Rectal smooth muscle tissue (tissue), 1 donor: ENCODE data around the gene PIAS3.
A peak's percentile ranks its signal among the peaks of the same experiment; 100 is the strongest.

Experiments
- H3K27ac ChIP-seq: one replicate; pipeline ENCODE4 v1.7.0; 2013; ENCODE audit warnings: low read depth, low read length, inconsistent platforms
- H3K27me3 ChIP-seq: one replicate; pipeline ENCODE4 v1.7.0; 2013; ENCODE audit warnings: low read length; ENCODE audit not compliant: control insufficient read depth, insufficient read depth
- H3K36me3 ChIP-seq: one replicate; pipeline ENCODE4 v1.7.0; 2013; ENCODE audit warnings: low read length; ENCODE audit not compliant: control insufficient read depth, insufficient read depth
- H3K4me1 ChIP-seq: one replicate; pipeline ENCODE4 v1.7.0; 2013; ENCODE audit warnings: low read length; ENCODE audit not compliant: control insufficient read depth, insufficient read depth
- H3K4me3 ChIP-seq: one replicate; pipeline ENCODE4 v1.7.0; 2013; ENCODE audit warnings: low read length
- H3K9ac ChIP-seq: one replicate; pipeline ENCODE4 v1.7.0; 2013; ENCODE audit warnings: low read length

The PIAS3 gene

DNA sequence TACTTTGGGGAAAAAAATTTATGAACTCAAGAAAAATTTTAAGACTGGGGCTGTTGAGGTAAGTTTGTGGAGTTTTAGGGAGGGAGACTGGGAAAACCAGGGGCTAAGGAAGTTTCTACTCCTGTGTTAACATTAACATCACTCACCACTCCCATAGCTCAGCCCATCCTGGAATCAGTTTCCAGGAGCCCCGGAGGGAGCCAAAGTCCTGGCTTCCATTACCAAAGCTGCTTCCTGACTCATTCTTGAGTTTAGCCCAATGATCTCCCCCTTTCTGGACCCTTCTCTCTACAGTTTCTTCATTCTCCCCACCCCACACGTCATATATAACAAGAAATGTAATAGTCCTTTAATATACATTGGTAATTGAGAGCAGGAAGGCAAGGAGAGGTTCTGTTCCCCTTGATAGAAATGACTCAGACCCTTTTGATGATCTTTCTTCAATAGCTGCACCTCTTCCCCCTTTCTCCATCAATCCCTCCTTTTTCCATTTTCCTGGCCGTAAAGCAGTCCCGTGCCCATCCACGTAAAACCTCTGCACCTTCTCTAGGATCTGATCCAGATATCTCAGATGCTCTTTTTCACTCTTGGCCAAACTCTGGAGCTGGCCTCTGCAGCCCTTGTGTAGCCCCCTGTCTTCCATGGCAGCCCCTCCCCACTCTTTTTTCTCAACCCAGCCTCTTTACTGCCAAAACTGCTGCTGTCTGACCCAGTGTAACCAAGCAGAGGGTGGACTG, 4.6 kb upstream of the PIAS3 start:
- Histone ChIP-seq H3K36me3 (no peaks in the 10 kb centered on the region), H3K9ac (no peak overlapping the region), H3K4me3 (no peak overlapping the region), H3K27ac (no peak overlapping the region), H3K4me1 (peaks cover 5% of the 10 kb centered on the region), H3K27me3 (no peaks in the 10 kb centered on the region)

DNA sequence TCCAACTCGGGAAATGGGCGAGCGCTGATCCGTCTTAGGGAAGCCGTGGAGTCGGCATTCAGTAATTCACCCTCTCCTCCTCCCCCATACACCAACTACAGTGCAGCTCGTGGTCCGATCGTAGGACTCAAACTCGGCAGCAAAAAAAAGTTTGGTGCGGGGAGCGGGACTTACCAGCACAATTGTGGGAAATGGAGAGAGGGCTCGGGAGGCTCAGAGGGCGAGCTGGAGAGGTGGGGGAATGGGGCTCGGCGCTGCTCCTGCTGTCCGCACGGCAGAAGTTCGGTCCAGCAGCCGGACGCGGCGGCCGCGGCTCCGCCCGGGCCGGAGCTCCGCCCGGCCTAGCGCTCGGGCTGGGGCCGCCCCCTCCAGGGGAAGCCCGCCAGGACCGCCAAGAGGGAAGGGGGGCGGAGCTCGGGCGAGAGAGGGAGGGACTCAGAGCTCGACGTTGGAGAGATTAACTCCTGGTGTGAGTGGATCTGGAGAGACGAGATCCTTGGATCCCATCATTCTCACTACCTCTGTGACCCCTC, 676 bp upstream of the PIAS3 start:
- H3K27me3 ChIP-seq, result no peaks in the 10 kb centered on the region
- peaks cover 16% of the 10 kb centered on the region for H3K36me3 ChIP-seq
- H3K9ac ChIP-seq, result peak overlapping the region; percentile 58
- peaks cover 9% of the 10 kb centered on the region for H3K4me1 ChIP-seq
- peak overlapping the region; percentile 82 for H3K4me3 ChIP-seq
- peak overlapping the region; percentile 86 for H3K27ac ChIP-seq

DNA sequence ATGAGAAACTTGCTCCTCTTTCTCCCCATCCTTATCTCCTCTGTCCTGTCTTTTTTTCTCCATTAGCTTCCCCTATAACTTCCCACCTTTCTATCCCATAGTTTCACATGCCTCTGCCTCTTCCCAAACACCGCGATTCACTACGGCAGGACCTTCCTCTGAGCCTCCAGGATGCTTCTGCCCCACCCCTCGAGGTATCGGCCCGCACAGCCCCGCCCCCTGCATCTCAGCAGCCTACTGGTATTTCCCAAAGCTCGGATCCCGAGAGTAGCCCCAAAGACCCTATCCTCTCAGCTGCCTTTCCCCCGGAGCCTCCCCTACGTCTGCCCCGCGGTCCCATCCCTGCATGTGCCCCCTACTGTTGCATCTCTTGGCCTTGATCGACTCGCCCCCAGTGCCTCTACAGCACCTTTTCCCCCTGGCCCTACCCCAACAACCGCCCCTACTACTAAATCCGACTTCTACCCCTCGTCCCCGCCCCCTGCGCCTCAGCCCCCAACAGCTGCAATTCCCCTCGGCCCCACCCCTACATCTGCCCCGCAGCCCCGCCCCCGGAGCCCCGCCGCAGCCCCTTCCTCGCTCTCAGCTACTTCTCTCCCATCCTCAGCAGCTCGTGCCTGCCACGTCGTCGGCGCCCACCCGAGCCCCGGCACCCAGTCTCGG, 512 bp downstream of the PIAS3 start:
- Histone ChIP-seq H3K27me3 (no peaks in the 10 kb centered on the region), H3K27ac (peak overlapping the region; percentile 86), H3K36me3 (peaks cover 27% of the 10 kb centered on the region), H3K4me1 (peaks cover 9% of the 10 kb centered on the region), H3K9ac (peak overlapping the region; percentile 51), H3K4me3 (peak overlapping the region; percentile 92)

DNA sequence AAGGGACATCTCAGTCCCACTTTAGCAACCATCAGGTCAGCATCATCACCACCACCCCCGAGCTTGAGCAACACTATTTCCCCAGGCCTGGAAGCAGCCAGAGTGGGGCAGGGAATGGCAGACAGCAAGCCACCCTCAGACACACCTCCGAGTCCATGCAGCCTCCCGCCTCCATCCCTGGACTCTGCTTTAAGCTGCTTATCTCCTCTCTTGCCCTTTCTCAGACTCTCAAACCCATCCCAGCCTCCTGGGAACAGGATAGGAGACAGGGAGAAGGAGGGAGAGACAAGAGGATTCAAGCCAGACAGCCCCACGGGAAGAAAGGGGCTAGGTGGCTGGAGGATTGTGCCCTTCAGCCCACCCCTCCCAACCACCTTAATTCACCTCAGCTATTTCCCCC, 1.7 kb downstream of the PIAS3 start:
- H3K4me1 ChIP-seq, result peaks cover 9% of the 10 kb centered on the region
- no peak overlapping the region for H3K9ac ChIP-seq
- peaks cover 28% of the 10 kb centered on the region for H3K36me3 ChIP-seq
- H3K27me3 ChIP-seq, result no peaks in the 10 kb centered on the region
- peak overlapping the region; percentile 20 for H3K4me3 ChIP-seq
- no peak overlapping the region for H3K27ac ChIP-seq

DNA sequence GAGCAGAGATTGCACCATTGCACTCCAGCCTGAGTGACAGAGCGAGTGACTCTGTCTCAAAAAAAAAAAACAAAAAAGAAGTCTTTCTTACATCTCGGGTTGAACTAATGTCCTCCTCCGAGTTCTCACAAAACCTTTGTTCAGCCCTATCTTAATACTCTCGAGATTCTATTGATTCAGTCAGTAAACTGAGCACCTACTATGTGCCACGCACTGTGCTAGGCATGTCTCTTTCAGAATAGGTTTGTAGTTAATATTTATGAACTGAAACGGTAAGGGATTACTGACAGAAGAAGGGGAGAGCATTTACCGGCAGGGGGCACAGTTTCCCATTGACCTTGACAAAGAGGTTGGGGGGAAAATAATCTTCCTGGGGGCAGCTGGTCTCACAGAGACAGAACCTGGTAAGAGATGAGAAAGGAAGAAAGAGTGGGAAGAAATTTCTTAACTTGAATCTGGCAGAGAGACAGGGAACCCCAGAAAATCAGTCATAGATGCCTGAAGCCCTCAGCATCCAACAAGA, 3.4 kb downstream of the PIAS3 start:
- no peak overlapping the region for H3K27ac ChIP-seq
- no peak overlapping the region for H3K4me3 ChIP-seq
- H3K9ac ChIP-seq, result no peak overlapping the region
- H3K36me3 ChIP-seq, result peaks cover 36% of the 10 kb centered on the region
- no peaks in the 10 kb centered on the region for H3K27me3 ChIP-seq
- peaks cover 9% of the 10 kb centered on the region for H3K4me1 ChIP-seq

DNA sequence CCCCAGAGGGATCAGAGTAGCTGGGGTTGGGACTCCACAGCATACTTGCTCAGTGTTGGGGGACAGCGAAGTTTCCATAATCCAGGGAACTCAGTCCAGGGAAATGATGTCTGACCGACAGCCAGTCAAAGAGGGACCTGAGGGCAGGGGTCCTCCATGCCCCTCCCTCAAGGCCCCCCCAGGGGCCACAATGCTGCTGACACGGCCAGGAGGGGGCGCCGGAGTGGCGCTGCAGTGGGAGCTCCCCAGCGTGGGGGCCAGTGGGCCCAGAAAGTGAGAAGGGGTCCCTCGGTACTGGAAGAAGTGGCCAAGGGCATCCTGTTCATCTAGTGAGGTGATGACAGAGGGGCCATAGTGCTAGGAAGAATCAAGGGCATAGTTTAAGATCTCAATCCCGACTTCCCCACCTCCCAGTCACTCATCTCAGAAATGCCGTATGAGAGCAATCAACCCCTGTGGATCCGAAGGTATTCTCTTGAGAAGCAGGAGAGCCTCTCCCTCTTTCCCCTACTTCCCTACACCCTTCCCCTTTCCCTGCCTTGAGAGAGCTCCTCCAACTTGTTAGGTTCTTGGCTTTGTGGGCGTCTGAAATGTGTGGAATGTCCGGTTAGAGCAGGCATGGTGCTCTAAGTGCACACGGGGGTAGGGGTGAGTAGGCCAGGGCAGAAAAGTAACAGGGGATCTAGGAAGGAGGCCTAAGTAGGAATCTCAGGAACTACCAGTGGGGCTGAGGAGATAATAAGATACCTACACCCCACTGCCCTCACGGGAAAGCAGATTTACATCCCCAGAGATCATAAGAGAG, 9.3 kb downstream of the PIAS3 start:
- Histone ChIP-seq H3K27me3 (no peaks in the 10 kb centered on the region), H3K4me1 (no peaks in the 10 kb centered on the region), H3K4me3 (no peak overlapping the region), H3K27ac (no peak overlapping the region), H3K9ac (no peak overlapping the region), H3K36me3 (peaks cover 33% of the 10 kb centered on the region)

DNA sequence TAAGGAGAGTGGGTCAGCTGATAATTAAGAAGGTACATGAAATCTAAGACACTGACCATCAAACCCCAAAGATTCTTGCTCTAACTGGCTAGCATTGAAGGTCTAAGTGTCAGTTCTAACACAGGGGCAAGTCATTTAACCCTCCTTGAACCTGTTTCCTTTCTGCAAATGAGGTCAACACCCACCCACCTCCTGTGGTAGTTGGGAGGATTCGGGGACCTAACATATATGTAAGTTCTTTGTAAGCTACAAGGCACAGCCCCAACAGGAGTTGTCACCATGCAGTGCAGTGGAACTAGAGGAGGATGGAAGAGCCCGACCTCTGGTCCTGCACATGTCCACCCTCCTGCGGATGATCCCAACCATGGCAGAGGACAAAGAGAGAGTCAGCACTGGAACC, 11.1 kb downstream of the PIAS3 start:
- H3K27me3 ChIP-seq, result no peaks in the 10 kb centered on the region
- no peak overlapping the region for H3K27ac ChIP-seq
- H3K4me1 ChIP-seq, result no peaks in the 10 kb centered on the region
- H3K9ac ChIP-seq, result no peak overlapping the region
- no peak overlapping the region for H3K4me3 ChIP-seq
- peaks cover 23% of the 10 kb centered on the region for H3K36me3 ChIP-seq

DNA sequence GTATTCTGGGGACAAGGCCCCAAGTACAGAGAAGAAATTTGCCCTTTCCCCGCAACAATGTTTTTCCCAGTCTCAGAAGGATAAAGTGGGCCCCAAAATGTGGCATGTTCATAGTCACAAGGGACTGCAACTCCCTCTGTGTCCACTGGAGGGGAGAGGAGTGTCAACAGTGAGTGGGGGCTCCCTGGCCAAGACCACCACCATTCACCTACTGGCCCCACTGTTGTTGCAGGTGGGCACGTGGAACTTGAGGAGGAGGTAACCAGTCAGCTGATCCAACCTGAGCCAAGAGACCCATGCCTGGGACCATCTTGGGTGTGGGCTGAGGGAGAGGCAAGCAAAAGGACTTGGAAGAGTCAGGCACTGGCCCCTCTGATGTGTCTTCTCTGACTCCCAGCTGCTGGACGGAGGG, 12.7 kb downstream of the PIAS3 start:
- Histone ChIP-seq H3K27me3 (no peaks in the 10 kb centered on the region), H3K4me1 (no peaks in the 10 kb centered on the region), H3K4me3 (peak overlapping the region; percentile 62), H3K9ac (no peak overlapping the region), H3K27ac (peak overlapping the region; percentile 53), H3K36me3 (peaks cover 23% of the 10 kb centered on the region)

DNA sequence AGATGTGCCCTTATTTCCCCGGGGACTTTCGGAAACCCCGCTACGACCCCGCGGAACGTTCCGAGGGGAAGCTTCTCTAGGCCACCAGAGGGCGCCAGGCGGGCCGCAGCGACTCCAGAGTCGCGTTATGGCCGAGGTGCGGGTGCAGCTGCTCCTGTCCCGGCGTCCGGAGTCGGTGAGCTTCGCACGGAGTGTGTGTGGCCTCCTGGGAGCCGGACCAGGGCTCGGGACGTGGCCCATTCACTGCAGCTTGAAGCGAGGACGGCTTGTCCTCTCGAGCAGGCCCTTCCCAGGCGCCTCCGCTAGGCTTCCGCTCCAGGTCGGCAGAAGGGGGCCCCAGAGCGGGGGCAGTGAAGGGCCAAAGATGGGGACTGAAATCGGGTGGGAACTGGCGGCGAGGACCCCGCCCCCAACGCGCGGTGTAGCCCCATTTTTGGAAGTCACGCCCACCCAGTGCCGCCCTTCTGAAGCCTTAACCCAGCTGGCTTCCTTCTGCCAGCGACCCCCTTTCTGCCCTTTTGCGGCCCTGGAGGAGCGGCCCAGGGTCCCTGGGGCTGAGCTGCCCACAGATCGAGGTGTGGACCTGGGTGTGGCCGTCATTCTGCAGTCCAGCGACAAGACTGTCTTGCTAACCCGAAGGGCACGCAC, 13.2 kb downstream of the PIAS3 start, which contains the start of gene NUDT17:
Gene NUDT17 (plus strand): TSS at position 117 of the 648 bp plus-strand sequence. CDS start 11 bp downstream, at position 128.
- Histone ChIP-seq H3K36me3 (peaks cover 26% of the 10 kb centered on the region), H3K27ac (peak within 1 kb of the TSS; percentile 53), H3K9ac (peak within 1 kb of the TSS; percentile 28), H3K4me3 (peak within 1 kb of the TSS; percentile 62), H3K27me3 (no peaks in the 10 kb centered on the region), H3K4me1 (no peaks in the 10 kb centered on the region)

DNA sequence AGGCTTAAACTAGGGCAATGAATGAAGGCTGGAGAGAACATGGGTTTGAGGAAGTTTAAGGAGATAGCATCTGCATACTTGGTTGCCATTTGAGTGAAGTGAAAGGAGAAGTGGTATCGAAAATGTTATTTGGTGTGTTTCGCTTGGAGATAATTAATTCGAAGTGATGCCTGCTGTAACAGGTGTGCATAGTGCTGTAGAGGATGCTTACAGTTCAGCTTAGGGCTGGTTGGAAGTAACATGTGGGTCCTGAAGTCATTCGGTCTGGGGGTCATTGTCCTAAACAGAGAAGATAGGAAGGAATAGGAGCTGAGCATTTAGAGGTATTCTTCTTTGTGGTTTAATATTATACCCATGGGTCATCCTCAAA, 13.8 kb downstream of the PIAS3 start:
- Histone ChIP-seq H3K27me3 (no peaks in the 10 kb centered on the region), H3K9ac (no peak overlapping the region), H3K4me3 (peak overlapping the region; percentile 62), H3K4me1 (no peaks in the 10 kb centered on the region), H3K27ac (peak overlapping the region; percentile 53), H3K36me3 (peaks cover 23% of the 10 kb centered on the region)

DNA sequence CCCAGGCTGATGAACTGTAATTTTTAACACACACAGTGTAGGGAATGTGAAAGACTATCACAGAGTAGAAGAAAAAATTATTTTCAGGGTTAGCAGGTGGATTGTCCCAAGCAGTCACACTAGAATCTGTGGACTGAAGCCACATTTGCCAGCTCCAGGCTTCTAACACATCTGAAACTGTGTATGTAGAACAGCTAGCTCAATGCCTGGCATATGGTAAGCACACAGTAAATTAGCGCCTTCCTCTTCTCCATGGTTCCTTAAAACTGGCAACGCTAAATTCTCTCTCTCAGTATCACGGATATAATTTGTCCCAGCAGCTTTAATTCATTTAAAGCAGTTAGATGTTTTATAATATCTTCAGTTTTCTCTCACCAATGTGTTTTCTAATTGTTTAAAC, 15.8 kb downstream of the PIAS3 start:
- peaks cover 25% of the 10 kb centered on the region for H3K36me3 ChIP-seq

More for the DNA sequence above, 15.8 kb downstream of the PIAS3 start:
- no peaks in the 10 kb centered on the region for H3K27me3 ChIP-seq
- no peak overlapping the region for H3K27ac ChIP-seq
- no peaks in the 10 kb centered on the region for H3K4me1 ChIP-seq
- no peak overlapping the region for H3K4me3 ChIP-seq
- H3K9ac ChIP-seq, result no peak overlapping the region
